PC-3 (cell line): ENCODE results near the gene ZNF646. TPM values are rescaled to one million over a fixed set of nuclear protein-coding genes. Genes with fewer than 3 reads are reported as not detected.

Source experiments
- ATAC-seq: fragments of 200-7000 bp; cut with Tn5 transposase; 2 replicates; pipeline ENCODE4 v1.9.1; 2020; ENCODE audit warnings: mild to moderate bottlenecking, moderate library complexity
- BruUV-seq: library from RNA; stranded (reverse); fragments of 400-500 nt; replicated peaks from 2 replicates; lab custom pipeline; 2021; lab: Mats Ljungman, UMichigan
- CTCF ChIA-PET: fragments of 300-600 bp; sonication (Branson Sonifier 250); formaldehyde crosslinking; loops from one replicate; lab custom pipeline; 2022; ENCODE audit warnings: antibody characterized with exemption; lab: Charles Lee
- POLR2A ChIA-PET: fragments of 300-600 bp; sonication (Branson Sonifier 250); formaldehyde crosslinking; loops from one replicate; lab custom pipeline; 2022; ENCODE audit warnings: antibody characterized with exemption; ENCODE audit not compliant: unreplicated experiment; lab: Charles Lee
- DNase-seq: peaks from one replicate; pipeline ENCODE4 v3.0.0-alpha.2; 2015
- H2AFZ ChIP-seq: fragments of 300-600 bp; sonication (generic); 2 replicates; pipeline ENCODE4 v1.6.0; 2016; ENCODE audit warnings: antibody characterized with exemption, low read length
- H3F3A ChIP-seq: fragments of 300-600 bp; sonication (generic); one replicate; pipeline ENCODE4 v1.6.0; 2017; ENCODE audit warnings: antibody characterized with exemption, low read length, control low read depth, mild to moderate bottlenecking; ENCODE audit not compliant: unreplicated experiment
- H3K27ac ChIP-seq: fragments of 300-600 bp; sonication (generic); 2 replicates; pipeline ENCODE4 v1.5.1; 2016; ENCODE audit warnings: mild to moderate bottlenecking, low read length
- H3K27me3 ChIP-seq: fragments of 300-600 bp; sonication (generic); 2 replicates; pipeline ENCODE4 v1.6.1; 2016; ENCODE audit warnings: low read length, mixed read lengths
- H3K36me3 ChIP-seq: fragments of 300-600 bp; sonication (generic); 2 replicates; pipeline ENCODE4 v1.6.1; 2016; ENCODE audit warnings: low read depth, mixed run types, low read length, mixed read lengths
- H3K4me1 ChIP-seq: fragments of 300-600 bp; sonication (generic); 2 replicates; pipeline ENCODE4 v1.5.1; 2016; ENCODE audit warnings: low read length; ENCODE audit not compliant: insufficient read depth
- H3K4me2 ChIP-seq: fragments of 300-600 bp; sonication (generic); 2 replicates; pipeline ENCODE4 v1.6.0; 2016; ENCODE audit warnings: low read length
- H3K4me3 ChIP-seq: fragments of 300-600 bp; sonication (generic); 2 replicates; pipeline ENCODE4 v1.5.1; 2016; ENCODE audit warnings: mild to moderate bottlenecking, low read length, mixed read lengths
- H3K79me2 ChIP-seq: fragments of 300-600 bp; sonication (generic); 2 replicates; pipeline ENCODE4 v1.6.1; 2017; ENCODE audit warnings: low read length, mixed read lengths
- H3K9ac ChIP-seq: fragments of 300-600 bp; sonication (generic); 2 replicates; pipeline ENCODE4 v1.6.0; 2016; ENCODE audit warnings: mild to moderate bottlenecking, low read length
- H3K9me2 ChIP-seq: fragments of 300-600 bp; sonication (generic); replicated peaks from 2 replicates; pipeline ENCODE4 v1.6.1; 2016; ENCODE audit warnings: mixed run types, low read length, mixed read lengths
- H3K9me3 ChIP-seq: fragments of 300-600 bp; sonication (generic); 2 replicates; pipeline ENCODE4 v1.6.1; 2016; ENCODE audit warnings: low read length, mixed read lengths
- H4K20me1 ChIP-seq: fragments of 300-600 bp; sonication (generic); 2 replicates; pipeline ENCODE4 v1.6.1; 2016; ENCODE audit warnings: low read length, mixed read lengths
- EZH2 ChIP-seq: fragments of 300-600 bp; sonication (generic); IDR thresholded peaks from one replicate; pipeline ENCODE4 v1.6.1; 2017; ENCODE audit warnings: antibody characterized with exemption, mild to moderate bottlenecking, low read length; ENCODE audit not compliant: unreplicated experiment
- EZH2phosphoT487 ChIP-seq: fragments of 300-600 bp; sonication (generic); IDR thresholded peaks from 2 replicates; pipeline ENCODE4 v1.6.1; 2018; ENCODE audit warnings: mild to moderate bottlenecking, antibody characterized with exemption, low read length, borderline replicate concordance
- intact Hi-C: fragments of 100-400 bp; cut with micrococcal nuclease; formaldehyde crosslinking; loops from 2 replicates; pipeline ENCODE4 v1.9.0; 2023
- total RNA-seq: library from RNA; depleted of rRNA; stranded (reverse); fragments of >200 nt; gene quantifications from 2 replicates; pipeline ENCODE4 v1.2.3, GENCODE V29; 2014
- TF ChIP-seq, protein P1 (sequence below): fragments of 300-600 bp; sonication (generic); conservative IDR thresholded peaks from 2 replicates; pipeline ENCODE4 v1.5.1; 2017; ENCODE audit warnings: antibody characterized with exemption, low read depth, mild to moderate bottlenecking, low read length

The ZNF646 gene
- total RNA-seq, 1 experiment from 2014 or later, result 8.5 TPM

DNA sequence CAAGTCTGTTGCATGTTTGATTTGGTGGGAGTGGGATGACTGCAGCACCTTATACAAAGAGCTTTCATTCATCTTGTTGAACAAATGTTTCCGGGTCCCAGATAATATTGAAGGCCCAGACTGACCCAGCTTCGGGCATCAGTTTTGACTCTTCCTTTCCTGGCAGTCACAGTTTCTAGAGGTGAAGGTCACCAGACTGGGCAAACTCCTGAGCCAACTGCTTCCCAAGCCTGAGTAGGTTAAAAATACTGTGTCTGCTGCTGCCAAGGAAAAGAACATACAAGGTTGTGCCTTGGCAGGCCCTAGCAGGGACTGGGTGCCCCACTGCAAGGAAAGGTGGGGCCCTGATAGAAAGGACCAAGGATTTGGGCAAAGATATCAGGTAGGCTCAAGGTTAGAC is 38.5 kb downstream of the ZNF646 start:
- Histone ChIP-seq H3K79me2 (peaks cover 19% of the 10 kb centered on the region), H3F3A (no peaks in the 10 kb centered on the region), H3K9ac (no peak overlapping the region), H3K9me2 (no peaks in the 10 kb centered on the region), H3K9me3 (no peaks in the 10 kb centered on the region), H2AFZ (no peak overlapping the region), H3K27ac (no peak overlapping the region), H4K20me1 (no peaks in the 10 kb centered on the region), H3K4me1 (peaks cover 21% of the 10 kb centered on the region), H3K4me2 (no peak overlapping the region), H3K36me3 (peaks cover 9% of the 10 kb centered on the region; the same call in 1 of the 2 replicates), H3K27me3 (no peaks in the 10 kb centered on the region), H3K4me3 (no peak overlapping the region)
- POLR2A ChIA-PET, result interaction anchor here (0.6 kb wide), 1 partner anchor 70 kb away, joined by 3 read pairs; no protein-coding TSS in a partner anchor
- BruUV-seq, result no TSS peak
- intact Hi-C loops, result no loop called here
- DNase-seq (no peak), ATAC-seq (no peak)
- CTCF ChIA-PET, result no interaction called here
- TF ChIP-seq, protein P1, sequence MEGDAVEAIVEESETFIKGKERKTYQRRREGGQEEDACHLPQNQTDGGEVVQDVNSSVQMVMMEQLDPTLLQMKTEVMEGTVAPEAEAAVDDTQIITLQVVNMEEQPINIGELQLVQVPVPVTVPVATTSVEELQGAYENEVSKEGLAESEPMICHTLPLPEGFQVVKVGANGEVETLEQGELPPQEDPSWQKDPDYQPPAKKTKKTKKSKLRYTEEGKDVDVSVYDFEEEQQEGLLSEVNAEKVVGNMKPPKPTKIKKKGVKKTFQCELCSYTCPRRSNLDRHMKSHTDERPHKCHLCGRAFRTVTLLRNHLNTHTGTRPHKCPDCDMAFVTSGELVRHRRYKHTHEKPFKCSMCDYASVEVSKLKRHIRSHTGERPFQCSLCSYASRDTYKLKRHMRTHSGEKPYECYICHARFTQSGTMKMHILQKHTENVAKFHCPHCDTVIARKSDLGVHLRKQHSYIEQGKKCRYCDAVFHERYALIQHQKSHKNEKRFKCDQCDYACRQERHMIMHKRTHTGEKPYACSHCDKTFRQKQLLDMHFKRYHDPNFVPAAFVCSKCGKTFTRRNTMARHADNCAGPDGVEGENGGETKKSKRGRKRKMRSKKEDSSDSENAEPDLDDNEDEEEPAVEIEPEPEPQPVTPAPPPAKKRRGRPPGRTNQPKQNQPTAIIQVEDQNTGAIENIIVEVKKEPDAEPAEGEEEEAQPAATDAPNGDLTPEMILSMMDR, result no peak
- no peak for TF ChIP-seq EZH2phosphoT487
- TF ChIP-seq EZH2, result no peak

DNA sequence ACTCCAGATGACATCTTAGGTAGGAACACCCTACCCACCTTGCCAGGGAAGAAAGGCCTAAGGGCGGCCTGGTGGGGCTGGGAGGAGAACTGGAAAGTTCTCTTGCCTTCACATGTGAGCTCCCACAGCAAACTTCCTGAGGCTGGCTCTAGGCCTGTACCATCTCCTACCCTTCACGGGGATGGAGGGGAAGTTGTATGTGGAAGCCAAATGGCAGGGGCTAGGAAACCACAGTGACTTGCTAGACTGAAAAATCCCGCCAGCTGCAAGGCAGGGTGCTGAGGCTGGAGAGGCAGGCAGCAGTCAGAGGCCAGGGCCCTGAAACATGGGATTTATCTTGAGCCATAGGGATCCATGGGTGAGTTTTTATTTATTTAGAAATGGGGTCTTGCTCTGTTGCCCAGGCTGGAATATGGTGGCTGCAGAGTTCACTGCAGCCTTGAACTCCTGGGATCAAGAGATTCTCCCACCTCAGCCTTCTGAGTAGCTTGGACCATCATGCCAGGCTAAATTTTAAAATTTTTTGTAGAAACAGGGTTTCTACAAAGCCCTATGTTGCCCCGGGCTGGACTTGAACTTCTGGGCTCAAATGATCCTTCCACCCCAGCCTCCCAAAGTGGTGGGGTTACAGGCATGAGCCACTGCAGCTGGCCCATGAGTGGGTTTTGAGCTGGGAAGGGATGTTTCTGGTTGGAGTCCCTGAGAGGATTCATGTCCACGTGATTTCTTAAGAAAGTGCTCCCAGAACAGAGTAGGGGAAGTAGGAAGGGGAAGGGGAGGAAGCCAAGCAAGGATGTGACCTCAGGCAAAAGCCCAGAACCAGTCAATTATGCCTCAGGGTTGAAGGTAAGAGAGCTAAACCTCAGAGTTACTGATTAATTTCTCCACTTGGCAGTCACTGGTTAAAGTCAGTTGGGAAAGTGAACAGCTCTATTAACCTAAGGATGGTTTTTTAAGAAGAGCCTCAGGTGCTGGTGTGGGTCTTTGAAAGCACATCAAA is 39.2 kb downstream of the ZNF646 start:
- ChIA-PET CTCF (interaction anchor here (1.7 kb wide), 1 partner anchor 29 kb away, joined by 5 read pairs; no protein-coding TSS in a partner anchor), POLR2A (no interaction called here)
- Histone ChIP-seq H3K9ac (no peak overlapping the region), H3K9me2 (no peaks in the 10 kb centered on the region), H3K27ac (no peak overlapping the region), H2AFZ (no peak overlapping the region), H3K9me3 (no peaks in the 10 kb centered on the region), H3F3A (no peaks in the 10 kb centered on the region), H3K4me3 (no peak overlapping the region), H3K4me1 (peaks cover 21% of the 10 kb centered on the region), H3K79me2 (peaks cover 24% of the 10 kb centered on the region), H4K20me1 (no peaks in the 10 kb centered on the region; the same call in 1 of the 2 replicates), H3K36me3 (peaks cover 9% of the 10 kb centered on the region; the same call in 1 of the 2 replicates), H3K4me2 (no peak overlapping the region), H3K27me3 (no peaks in the 10 kb centered on the region)
- ATAC-seq (no peak), DNase-seq (peak; percentile 36)
- BruUV-seq, result no TSS peak
- TF ChIP-seq, protein P1, result no peak
- TF ChIP-seq EZH2 (no peak), EZH2phosphoT487 (no peak)
- intact Hi-C loops, result no loop called here
